GM12873 (cell line): ENCODE measurements around the gene CCM2L.

Experiments used
- CTCF ChIP-seq: IDR thresholded peaks from 2 replicates; pipeline ENCODE4 v1.5.1; 2012; ENCODE audit warnings: low read depth, mild to moderate bottlenecking, moderate library complexity, low read length, control low read depth; ENCODE audit not compliant: insufficient read depth; ENCODE audit errors: missing control alignments

Gene CCM2L

GRCh38 chr20:32072168-32072750 lies 62.0 kb downstream of the CCM2L start:
- TF ChIP-seq CTCF, result no peak

GRCh38 chr20:32075534-32075933 lies 65.3 kb downstream of the CCM2L start:
- no peak for TF ChIP-seq CTCF

GRCh38 chr20:32077190-32077589 lies 67.0 kb downstream of the CCM2L start:
- no peak for TF ChIP-seq CTCF

GRCh38 chr20:32078322-32078721 lies 68.1 kb downstream of the CCM2L start:
- no peak for TF ChIP-seq CTCF

GRCh38 chr20:32078791-32079190 lies 68.6 kb downstream of the CCM2L start:
- no peak for TF ChIP-seq CTCF

GRCh38 chr20:32079655-32080109 lies 69.4 kb downstream of the CCM2L start:
- TF ChIP-seq CTCF, result no peak

- TF ChIP-seq CTCF, result no peak
These were observed 70.5 kb downstream of the CCM2L start for GRCh38 chr20:32080783-32081182.
